HTERT RPE-1 (cell line): ENCODE results near the gene TMCC1.

Source experiments
- in situ Hi-C: fragments of 300-500 bp; cut with MboI; formaldehyde crosslinking; loops from 4 replicates; pipeline ENCODE4 v1.14.3; 2020; ENCODE audit warnings: low sequenced_read_pairs

The TMCC1 gene

DNA sequence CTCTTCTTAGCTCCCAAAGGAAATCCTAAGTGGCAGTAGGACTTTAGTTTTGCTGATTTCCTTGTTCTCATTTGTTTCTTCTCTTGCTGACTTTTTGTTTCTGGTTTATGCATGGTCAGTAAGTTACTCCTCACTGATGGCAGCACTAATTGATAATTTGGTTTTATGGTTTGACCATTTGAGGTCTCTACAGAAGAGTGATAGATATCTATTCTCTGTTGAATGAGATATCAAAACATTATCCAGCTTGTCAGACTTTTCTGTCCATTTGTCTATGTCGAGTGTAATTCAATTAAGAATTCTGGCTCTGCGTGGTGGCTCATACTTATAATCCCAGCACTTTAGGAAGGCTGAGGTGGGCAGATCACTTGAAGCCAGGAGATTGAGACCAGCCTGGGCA lies 202.5 kb downstream of the TMCC1 start:
- in situ Hi-C loops: no loop called here

DNA sequence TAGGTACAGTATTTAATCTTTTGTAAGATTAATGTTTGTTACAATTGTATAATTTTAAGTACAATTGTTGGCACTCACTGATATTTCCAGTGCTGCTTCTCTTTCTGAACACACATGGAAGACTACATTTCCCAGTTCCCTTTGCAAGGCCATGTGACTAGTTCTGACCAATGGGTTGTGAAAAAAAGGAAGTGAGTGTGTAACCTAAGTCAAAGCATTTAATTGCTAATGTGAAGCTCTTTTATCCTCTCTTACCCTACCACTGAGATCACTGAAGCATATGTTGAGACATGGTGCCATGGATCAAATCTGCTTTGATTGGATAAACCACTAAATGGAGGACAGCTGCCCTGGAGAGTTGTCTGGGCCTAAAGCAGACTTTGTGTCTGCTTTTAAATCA lies 203.1 kb downstream of the TMCC1 start:
- in situ Hi-C loops: no loop called here

DNA sequence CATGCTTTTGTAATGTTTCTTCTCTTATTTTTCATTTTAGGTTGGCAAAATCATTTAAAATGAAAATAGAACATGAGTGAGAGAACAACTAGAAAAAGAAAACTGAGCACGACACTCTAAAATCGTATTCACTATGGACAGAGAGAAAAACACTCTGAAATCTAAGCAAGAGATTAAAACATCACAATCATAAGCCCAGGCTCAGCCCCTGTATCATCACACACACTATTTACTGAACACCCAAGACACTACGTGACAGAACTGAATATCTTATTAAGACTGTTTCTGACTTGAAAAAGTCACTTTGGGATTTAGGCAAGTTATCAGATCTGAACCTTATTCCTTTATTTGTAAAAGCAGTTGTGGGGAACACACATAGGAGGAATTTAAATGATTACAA lies 204.5 kb downstream of the TMCC1 start:
- in situ Hi-C loops: no loop called here

DNA sequence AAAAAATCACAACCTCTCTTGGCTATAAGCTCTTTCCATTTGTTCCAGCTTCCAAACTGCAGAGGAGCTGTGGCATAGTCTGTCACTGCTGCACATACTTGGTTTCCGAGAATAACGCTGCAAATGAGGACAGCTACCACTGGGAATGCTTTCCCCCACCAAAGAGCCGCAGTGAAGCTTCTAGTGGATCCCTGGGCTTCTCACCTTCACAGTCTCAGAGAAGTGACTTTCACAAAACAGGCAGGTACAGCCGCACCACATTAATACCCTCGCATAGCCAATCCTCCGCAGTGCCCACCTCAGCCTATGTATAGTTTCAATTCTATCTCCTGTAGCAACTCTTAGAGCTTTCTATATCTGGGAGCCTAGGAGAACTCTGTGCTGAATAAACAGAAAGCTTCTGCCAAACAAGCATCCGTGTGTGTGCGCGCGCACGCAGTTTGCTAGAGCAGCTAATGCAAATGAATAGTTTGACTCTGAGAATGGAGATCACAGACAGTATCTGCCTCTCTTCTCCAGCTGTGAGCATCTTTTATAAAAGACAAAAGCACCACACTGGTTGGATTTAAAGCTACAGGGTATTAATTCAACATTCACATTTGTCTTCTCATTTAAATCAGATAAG lies 205.1 kb downstream of the TMCC1 start:
- in situ Hi-C loops: no loop called here

DNA sequence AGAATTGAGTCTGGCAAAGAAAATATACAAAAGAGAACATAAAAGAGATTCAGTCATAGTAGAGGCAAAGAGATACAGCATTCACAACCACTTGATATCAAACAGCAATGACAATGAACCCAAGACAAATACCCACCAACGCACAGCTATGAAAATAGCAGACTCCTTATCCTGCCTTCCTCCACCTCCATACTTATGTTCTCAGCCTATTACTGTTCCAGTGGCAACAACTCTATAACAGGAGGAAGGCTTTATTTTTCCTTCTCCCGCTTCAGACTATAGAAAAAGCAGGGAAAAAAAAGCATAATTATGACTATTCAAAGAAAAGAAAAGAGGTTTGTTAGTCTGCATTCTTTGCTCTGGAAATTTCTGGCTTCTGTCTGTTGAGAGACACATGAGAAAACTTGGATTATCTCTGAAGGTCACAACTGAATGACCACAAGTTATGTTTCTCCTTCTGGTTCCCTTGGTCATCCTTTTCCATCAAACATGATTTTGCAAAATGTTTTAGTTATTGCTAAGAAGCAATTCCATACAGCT lies 205.9 kb downstream of the TMCC1 start:
- in situ Hi-C loops: no loop called here

DNA sequence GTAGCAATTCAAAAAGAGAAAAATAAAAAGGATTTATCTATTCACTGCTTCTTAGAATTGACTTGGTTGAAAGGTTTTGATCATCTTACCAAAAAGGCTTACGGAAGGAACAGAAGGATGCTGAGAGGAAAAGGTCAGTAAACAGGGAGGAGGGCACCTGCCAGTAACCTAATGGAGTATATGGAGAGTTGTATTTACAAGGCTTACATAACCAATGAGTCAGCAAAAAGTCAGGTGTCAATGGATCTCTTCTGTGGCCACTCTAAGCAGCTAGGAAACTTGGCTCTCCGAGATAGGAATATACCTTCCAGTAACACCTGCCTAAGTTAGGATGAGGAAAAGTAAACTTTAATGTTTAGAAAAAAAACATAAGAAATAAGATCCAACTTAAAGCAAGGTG lies 206.6 kb downstream of the TMCC1 start:
- in situ Hi-C loops: no loop called here

DNA sequence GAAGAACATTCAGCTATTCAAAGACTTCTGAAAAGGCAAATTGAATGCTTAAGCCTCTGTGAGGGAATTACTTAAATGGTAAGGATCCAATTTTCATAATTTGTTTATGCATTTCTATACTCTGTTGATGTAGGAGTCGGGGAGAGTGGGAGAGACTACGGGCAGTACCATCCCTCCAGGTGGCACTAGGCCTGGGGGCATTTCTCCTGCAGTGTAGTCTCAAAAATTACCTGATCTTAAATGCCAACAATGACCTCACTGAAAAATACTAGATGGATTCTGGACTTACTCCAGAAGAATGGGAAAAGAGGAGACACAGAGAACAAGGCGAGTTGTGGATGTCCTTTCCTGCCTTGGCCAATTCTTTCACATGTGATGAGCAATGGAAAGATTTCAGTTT lies 209.2 kb downstream of the TMCC1 start:
- in situ Hi-C loops: no loop called here

DNA sequence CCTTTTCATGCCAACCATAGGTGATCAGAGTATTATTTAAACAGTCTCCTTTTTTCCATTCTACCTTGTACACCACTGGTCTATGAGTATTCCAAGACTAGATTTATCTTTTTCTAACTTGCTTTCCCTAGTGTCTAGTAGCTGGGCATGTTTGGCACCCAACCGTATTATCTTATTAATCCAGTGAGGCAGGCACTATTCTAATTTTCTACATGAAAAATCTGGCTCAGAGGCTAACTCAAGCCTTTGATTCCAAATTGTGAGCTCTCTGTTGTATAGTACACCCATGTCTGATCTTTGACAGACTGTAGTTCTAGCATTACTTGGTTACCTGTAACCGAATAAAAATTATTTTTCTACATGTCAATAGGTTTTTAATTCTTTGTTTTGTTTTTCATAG lies 210.3 kb downstream of the TMCC1 start:
- in situ Hi-C loops: no loop called here

DNA sequence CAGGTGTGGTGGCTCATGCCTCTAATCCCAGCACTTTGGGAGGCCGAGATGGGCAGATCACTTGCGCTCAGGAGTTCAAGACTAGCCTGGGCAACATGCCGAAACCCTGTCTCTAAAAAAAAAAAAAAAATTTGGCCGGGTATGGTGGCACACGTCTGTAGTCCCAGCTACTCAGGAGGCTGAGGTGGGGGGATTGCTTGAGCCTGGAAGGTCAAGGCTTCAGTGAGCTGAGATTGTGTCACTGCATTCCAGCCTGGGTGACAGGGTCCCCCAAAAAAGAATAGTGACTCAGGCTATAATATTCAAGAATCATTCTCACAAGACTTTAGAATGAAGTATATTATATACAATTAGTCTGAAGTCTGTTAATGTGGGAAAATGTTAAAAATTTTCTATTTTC lies 216.5 kb downstream of the TMCC1 start:
- in situ Hi-C loops: no loop called here

DNA sequence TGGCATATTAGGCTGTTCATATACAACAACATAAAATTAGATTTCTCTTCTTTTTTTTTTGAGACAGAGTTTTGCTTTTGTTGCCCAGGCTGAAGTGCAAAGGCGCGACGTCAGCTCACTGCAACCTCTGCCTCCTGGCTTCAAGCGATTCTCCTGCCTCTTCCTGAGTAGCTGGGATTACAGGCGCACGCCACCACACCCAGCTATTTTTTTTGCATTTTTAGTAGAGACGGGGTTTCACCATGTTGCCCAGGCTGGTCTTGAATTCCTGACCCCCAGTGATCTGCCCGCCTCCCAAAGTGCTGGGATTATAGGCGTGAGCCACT lies 218.8 kb downstream of the TMCC1 start:
- in situ Hi-C loops: loop anchor here (25.0 kb wide), 1 partner anchor 138 kb away; no protein-coding TSS in a partner anchor

DNA sequence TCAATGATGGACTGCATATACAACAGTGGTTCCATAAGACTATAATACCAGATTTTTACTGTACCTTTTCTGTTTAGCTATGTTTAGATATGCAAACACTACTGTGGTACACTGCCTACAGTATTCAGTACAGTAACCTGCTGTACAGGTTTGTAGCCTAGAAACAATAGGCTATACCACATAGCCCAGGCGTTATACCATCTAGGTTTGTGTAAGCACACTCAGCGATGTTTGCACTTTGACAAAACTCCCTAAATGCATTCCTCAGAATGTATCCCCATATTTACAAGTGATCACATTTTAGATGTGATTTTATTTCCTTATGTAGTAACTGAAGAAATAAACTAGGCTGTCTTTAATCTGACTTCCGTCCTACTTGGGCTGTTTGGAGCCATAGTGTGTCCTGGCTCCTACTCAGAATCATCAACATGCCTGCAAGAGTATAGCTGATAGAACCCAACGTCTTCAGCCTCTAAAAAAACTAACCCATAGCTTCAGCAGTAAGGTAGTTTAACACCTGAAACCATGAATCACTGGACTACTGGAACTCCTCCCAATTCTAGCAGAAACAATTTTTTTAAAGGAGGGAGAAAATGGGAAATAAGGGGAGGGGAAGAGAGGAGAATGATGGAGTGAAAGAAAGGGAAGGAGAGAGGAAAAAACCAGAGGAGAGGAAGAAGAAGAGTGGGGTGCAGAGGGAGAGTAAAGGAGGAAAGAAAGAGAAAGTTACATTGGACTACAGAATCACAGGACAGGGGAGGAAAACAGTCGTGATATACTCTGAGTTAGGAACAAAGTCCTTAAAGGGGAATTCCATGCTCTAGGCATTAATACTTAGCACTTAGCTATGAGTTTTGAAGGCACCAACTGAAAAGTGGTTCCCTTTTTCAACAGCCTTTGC lies 219.4 kb downstream of the TMCC1 start:
- in situ Hi-C loops: loop anchor here (25.0 kb wide), 1 partner anchor 138 kb away; no protein-coding TSS in a partner anchor

DNA sequence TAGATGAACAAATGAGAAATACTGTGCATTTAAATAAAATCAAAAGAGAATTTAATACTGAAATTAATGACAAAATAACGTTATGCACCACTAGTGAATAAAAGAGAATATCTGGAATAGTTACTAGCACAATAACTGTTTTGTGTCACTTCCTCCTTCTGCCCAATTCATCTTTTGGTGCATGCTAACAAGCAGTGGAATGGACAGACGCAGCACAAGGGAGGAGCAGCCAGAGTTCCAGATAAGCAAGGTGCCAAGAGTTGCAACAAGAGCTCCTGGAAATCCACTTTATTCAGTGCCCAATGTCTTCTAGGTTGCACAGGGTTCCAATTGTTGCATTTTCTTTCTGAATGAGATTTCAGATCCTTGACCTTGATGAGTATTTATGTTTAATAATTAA lies 220.5 kb downstream of the TMCC1 start:
- in situ Hi-C loops: loop anchor here (25.0 kb wide), 1 partner anchor 139 kb away; no protein-coding TSS in a partner anchor

DNA sequence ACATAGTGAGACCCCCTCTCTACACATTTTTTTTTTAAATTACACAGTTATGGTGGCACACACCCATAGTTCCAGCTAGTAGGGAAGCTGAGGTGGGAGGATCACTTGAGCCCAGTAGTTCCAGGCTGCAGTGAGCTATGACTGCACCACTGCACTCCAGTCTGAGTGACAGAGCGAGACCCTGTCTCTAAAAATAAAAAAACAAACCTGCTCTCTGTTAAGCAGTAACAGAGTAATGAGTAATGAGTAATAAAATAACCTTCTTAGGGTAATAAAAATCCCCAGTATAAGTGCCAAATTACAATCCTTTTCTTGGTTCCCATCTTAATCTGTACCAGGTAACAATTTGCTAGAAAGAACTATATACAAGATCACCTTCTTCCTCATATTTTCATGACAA lies 221.1 kb downstream of the TMCC1 start:
- in situ Hi-C loops: loop anchor here (25.0 kb wide), 1 partner anchor 140 kb away; no protein-coding TSS in a partner anchor

DNA sequence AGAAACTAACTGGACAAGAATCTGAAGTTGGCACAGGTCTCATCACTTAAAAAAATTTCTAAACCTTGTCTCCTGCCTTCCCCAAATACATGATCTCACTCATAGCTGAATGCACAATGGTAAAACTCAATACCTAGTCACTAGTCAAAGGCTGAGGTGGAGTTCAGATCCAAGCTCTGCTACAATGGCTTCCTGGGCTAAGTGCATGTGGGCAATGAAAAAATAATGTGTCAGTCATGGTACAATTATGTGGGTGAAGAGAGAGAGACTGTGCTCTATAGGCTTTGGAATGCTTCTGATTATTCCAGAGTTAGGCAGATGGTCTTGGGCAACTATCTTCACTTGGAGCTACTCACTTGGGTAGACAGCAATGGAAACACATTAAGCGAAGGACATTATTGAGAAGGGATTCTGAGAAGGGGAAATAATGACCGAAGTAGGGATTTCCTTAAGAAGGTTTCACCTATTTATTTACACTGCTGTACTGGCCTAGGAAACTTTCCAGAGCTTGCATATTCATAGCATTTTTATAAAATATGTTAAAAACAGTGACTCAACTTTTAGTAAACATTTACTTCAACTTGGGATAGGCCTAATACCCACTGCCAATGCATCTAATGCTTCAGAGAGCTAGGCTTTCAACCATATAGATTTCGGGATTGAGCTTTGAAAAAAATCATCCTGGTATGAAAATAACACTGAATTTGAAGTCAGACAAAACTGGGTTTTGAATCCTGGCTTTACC lies 228.3 kb downstream of the TMCC1 start:
- in situ Hi-C loops: loop anchor here (25.0 kb wide), 1 partner anchor 147 kb away; no protein-coding TSS in a partner anchor

DNA sequence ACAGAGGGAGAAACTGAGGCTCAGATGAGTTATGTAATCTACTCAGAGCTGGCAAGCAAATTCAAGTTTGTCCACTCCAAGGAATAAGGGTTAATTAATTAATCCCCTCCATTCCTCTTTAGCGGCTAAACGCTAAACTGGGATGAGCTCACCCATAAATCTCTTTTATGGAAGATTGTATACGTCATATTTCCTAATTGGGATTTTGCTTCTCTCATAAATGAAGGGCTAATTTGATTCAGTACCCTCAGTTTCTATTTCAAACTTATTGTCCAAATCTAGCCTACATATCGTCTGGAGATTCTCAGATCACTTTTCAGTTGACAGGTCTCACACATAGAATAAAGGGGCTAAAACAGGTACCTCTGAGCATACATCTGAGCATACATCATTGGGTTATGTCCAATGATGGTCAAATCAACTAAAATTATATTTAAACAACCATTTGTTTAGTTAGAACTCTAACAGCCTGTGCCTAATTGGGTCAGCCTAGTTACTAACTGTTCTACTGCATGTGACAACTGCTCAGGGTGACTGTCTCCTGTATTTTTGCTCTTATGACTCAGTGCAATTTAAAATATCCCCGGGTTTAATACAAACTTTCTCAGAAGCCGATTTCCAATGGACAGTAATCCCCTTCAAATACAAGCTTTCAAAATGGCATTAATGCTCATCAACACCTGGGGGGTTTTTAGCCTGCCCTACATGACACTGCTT lies 229.4 kb downstream of the TMCC1 start:
- in situ Hi-C loops: loop anchor here (25.0 kb wide), 1 partner anchor 148 kb away; no protein-coding TSS in a partner anchor

DNA sequence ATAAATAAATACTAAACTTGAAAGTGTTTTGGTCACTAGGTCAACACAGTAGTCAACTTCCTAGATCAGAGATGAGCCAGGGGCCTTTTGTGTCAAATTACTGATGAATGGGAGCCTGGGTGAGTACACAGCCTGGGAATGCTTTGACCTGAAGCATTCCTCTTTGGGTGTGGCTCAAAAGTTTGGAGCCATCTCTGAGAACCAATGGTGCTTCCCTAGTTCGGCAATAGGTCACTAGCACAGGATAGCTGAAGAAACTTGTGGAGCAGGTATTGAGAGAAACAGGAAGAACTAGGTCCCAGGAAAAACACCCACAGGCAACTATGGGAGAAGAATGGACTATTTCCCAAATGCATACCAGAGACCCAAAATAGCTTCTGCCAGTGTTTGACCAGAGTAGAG lies 230.5 kb downstream of the TMCC1 start:
- in situ Hi-C loops: loop anchor here (25.0 kb wide), 1 partner anchor 149 kb away; no protein-coding TSS in a partner anchor

DNA sequence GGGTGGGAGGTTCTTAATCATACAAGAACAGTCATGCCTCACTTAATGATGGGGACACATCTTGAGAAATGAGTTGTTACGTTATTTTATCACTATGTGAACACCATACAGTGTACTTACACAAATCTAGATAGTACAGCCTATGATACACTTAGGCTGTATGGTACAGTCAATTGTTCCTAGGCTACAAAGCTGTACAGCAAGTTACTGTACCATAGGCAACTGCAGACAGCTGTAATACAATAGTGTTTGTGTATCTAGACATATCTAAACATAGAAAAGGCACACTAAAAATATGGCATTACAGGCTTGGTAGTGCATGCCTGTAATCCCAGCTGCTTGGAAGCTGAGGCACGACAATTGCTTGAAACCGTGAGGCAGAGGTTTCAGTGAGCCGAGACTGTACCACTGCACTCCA lies 231.3 kb downstream of the TMCC1 start:
- in situ Hi-C loops: loop anchor here (25.0 kb wide), 1 partner anchor 150 kb away; no protein-coding TSS in a partner anchor

DNA sequence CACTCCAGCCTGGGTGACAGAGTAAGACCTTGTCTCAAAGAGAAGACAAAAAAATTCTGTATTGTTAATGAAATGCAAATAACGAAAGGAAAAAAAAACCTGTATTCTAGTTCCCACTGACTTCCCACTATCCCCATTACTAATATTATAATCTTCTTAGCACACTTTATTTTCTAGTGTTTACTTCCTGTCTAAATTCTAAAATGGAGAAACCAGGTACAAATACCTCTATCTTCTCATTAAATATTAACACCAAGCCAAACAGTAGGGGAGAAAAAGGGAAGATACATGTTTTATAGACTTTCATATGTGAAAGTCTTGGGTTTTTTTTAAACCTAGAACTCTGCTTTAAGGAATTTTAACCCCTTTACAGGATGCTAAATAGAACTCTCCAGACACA lies 231.7 kb downstream of the TMCC1 start:
- in situ Hi-C loops: loop anchor here (25.0 kb wide), 1 partner anchor 151 kb away; no protein-coding TSS in a partner anchor

DNA sequence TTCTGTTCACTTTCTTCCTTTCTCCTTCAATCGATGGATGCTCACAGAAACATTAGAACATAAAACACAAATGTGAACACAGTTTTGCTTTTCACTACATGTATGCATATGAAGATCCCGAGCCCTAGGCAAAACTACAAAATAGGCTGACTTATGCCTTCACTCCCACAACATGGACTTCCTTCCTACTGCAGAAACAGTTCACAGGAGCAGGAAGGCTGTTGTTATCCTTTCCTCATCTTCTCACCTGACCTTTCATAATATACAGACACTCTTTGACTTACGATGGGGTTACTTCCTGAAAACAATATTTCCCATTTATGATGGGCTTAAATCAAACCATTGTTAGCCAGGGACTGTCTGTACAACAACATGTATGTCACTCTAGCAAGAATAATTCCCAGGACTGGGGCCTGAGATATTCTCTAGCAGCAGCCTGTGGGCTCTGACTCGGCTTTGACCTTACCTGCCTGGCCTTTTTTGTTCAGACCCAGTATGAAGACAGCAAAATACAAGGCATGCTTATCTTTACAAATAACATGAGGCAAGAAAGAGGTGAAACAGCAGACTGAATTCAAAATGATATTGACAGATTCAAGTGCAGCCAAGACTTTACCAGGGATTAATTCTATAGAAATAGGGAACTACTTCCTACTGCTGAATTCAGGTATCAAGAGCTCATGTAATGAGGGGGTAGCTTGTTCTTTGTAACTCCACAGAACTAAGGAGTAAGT lies 235.2 kb downstream of the TMCC1 start:
- in situ Hi-C loops: loop anchor here (25.0 kb wide), 1 partner anchor 154 kb away; no protein-coding TSS in a partner anchor
